Effector memory CD8-positive, alpha-beta T cell (primary cell): ENCODE data around the gene SMPDL3A.

Experiments used
- ATAC-seq: fragments of 150-1000 bp; cut with Tn5 transposase; replicated peaks from 2 replicates; pipeline ENCODE4 v1.10.0; 2021; ENCODE audit warnings: mild to moderate bottlenecking, moderate library complexity
- DNase-seq, 3 experiments: peaks; one replicate each; pipeline ENCODE4 v3.0.0; 2021
- H3K27ac Mint-ChIP-seq, 2 donors: one replicate each; pipeline ENCODE4 v1.8.0; 2022; ENCODE audit warnings: mild to moderate bottlenecking in 2 of 2, mixed read lengths in 2 of 2, moderate library complexity in 2 of 2
- H3K27me3 Mint-ChIP-seq, 2 donors: one replicate each; pipeline ENCODE4 v1.8.0; 2022; ENCODE audit warnings: mixed read lengths in 2 of 2
- H3K36me3 Mint-ChIP-seq: one replicate; pipeline ENCODE4 v1.8.0; 2022; ENCODE audit warnings: mild to moderate bottlenecking, moderate library complexity, mixed read lengths; ENCODE audit not compliant: insufficient read depth
- H3K4me1 Mint-ChIP-seq, 2 donors: one replicate each; pipeline ENCODE4 v1.8.0; 2022; ENCODE audit warnings: low read depth in 2 of 2, mixed read lengths in 2 of 2
- H3K4me3 Mint-ChIP-seq, 2 donors: one replicate each; pipeline ENCODE4 v1.8.0; 2022; ENCODE audit warnings: mild to moderate bottlenecking in 2 of 2, mixed read lengths in 2 of 2, moderate library complexity in 2 of 2
- H3K9me3 Mint-ChIP-seq, 2 donors: one replicate each; pipeline ENCODE4 v1.8.0; 2022; ENCODE audit warnings: mixed read lengths in 2 of 2

Gene SMPDL3A

GRCh38 chr6:122829456-122829855 is 40.4 kb downstream of the SMPDL3A start:
- no peak for ATAC-seq
- H3K27me3 Mint-ChIP-seq = peaks cover 0 to 4% of the 10 kb centered on the region in 2 donors
- peaks cover 0 to 2% of the 10 kb centered on the region in 2 donors for H3K9me3 Mint-ChIP-seq
- H3K4me1 Mint-ChIP-seq = no peaks in the 10 kb centered on the region
- no peak overlapping the region for H3K27ac Mint-ChIP-seq
- H3K4me3 Mint-ChIP-seq = no peak overlapping the region
- H3K36me3 Mint-ChIP-seq = no peaks in the 10 kb centered on the region
- DNase-seq = no peak

- Mint-ChIP-seq H3K36me3 (no peaks in the 10 kb centered on the region), H3K4me1 (no peaks in the 10 kb centered on the region), H3K9me3 (peaks cover 0 to 2% of the 10 kb centered on the region in 2 donors), H3K27ac (no peak overlapping the region), H3K27me3 (peaks cover 0 to 4% of the 10 kb centered on the region in 2 donors), H3K4me3 (no peak overlapping the region)
- ATAC-seq (no peak), DNase-seq (no peak)
These were observed 42.5 kb downstream of the SMPDL3A start for GRCh38 chr6:122831511-122831910.

DNA sequence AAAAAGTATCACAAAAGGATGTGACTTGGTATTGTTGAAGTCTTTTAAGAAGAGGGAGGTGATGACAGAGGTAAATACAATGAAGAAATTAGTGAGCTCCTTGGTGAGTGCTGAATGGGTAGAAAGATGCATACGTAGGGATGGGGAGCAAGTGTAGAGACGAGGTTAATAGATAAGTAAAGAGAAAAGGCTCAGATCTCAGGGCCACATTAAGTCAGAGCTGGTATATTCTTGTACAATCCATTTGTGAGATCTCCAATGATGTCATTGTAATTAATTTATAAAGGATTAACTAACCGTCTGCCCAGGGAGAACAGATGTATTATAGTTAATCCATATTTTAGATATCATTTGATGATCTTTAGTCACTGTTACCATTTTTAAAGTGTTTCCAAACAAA is 43.4 kb downstream of the SMPDL3A start:
- no peak for DNase-seq
- Mint-ChIP-seq H3K4me1 (no peaks in the 10 kb centered on the region), H3K27ac (no peak overlapping the region), H3K27me3 (peaks cover 0 to 4% of the 10 kb centered on the region in 2 donors), H3K36me3 (no peaks in the 10 kb centered on the region), H3K4me3 (no peak overlapping the region), H3K9me3 (peaks cover 0 to 2% of the 10 kb centered on the region in 2 donors)
- ATAC-seq = no peak

- Mint-ChIP-seq H3K4me1 (no peaks in the 10 kb centered on the region), H3K4me3 (no peak overlapping the region), H3K9me3 (peaks cover 0 to 2% of the 10 kb centered on the region in 2 donors), H3K27ac (no peak overlapping the region), H3K27me3 (peaks cover 0 to 4% of the 10 kb centered on the region in 2 donors), H3K36me3 (no peaks in the 10 kb centered on the region)
- DNase-seq (no peak), ATAC-seq (no peak)
These were observed 44.0 kb downstream of the SMPDL3A start for GRCh38 chr6:122833021-122833491.

- DNase-seq = no peak
- no peak overlapping the region for H3K27ac Mint-ChIP-seq
- peaks cover under 1 to 8% of the 10 kb centered on the region in 2 donors for H3K27me3 Mint-ChIP-seq
- H3K4me1 Mint-ChIP-seq = no peaks in the 10 kb centered on the region
- ATAC-seq = no peak
- no peaks in the 10 kb centered on the region for H3K9me3 Mint-ChIP-seq
- H3K36me3 Mint-ChIP-seq = no peaks in the 10 kb centered on the region
- no peak overlapping the region for H3K4me3 Mint-ChIP-seq
These were observed 49.2 kb downstream of the SMPDL3A start for GRCh38 chr6:122838060-122838780.

DNA sequence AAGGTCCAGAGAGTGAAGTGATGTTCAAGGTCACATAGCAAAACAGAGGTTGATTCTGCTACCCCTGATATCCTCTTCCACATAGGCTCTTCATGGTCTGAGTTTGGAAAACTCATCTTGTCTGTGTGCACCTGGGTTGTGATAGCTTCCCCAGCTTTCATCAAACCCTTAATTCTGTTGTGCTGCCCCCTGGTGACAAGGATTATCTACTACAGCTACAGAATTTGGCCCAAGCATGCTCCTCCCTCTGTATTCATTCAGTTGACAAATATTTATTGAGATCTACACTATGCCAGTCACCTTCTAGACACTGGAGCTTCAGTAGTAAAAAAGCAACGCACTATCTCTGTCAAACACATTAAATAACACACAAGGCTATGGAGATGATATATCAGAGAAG is 50.4 kb downstream of the SMPDL3A start:
- H3K27me3 Mint-ChIP-seq = peaks cover 0 to 8% of the 10 kb centered on the region in 2 donors
- no peak overlapping the region for H3K4me3 Mint-ChIP-seq
- H3K9me3 Mint-ChIP-seq = no peaks in the 10 kb centered on the region
- peak; percentile 37 for ATAC-seq
- no peak overlapping the region for H3K27ac Mint-ChIP-seq
- H3K36me3 Mint-ChIP-seq = no peaks in the 10 kb centered on the region
- H3K4me1 Mint-ChIP-seq = no peaks in the 10 kb centered on the region
- peak; percentile 20 to 29 (median 26) for DNase-seq

DNA sequence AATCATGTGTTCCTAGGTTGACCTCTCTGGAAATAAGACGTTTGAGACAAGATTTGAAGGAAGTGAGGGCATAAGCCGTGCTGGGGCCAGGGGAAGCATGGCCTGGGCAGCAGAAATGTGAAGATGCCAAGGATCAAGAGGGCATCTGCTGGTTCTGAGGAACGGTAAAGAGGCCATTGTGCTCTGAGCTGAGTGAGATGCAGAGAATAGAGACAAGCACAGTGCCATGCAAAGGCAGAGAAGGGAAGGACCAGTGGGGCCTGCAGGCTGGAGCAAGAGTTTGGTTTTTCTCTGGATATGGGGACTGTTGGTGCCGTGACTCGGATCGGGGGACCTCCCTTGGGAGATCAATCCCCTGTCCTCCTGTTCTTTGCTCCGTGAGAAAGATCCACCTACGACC is 50.8 kb downstream of the SMPDL3A start:
- ATAC-seq (no peak), DNase-seq (no peak)
- Mint-ChIP-seq H3K9me3 (no peaks in the 10 kb centered on the region), H3K27ac (no peak overlapping the region), H3K36me3 (no peaks in the 10 kb centered on the region), H3K27me3 (peaks cover 0 to 8% of the 10 kb centered on the region in 2 donors), H3K4me3 (no peak overlapping the region), H3K4me1 (no peaks in the 10 kb centered on the region)

GRCh38 chr6:122845464-122845863 is 56.4 kb downstream of the SMPDL3A start:
- Mint-ChIP-seq H3K4me1 (peaks cover 0 to 1% of the 10 kb centered on the region in 2 donors), H3K36me3 (no peaks in the 10 kb centered on the region), H3K4me3 (no peak overlapping the region), H3K27ac (no peak overlapping the region), H3K9me3 (no peaks in the 10 kb centered on the region), H3K27me3 (no peaks in the 10 kb centered on the region)
- ATAC-seq (no peak), DNase-seq (no peak)

DNA sequence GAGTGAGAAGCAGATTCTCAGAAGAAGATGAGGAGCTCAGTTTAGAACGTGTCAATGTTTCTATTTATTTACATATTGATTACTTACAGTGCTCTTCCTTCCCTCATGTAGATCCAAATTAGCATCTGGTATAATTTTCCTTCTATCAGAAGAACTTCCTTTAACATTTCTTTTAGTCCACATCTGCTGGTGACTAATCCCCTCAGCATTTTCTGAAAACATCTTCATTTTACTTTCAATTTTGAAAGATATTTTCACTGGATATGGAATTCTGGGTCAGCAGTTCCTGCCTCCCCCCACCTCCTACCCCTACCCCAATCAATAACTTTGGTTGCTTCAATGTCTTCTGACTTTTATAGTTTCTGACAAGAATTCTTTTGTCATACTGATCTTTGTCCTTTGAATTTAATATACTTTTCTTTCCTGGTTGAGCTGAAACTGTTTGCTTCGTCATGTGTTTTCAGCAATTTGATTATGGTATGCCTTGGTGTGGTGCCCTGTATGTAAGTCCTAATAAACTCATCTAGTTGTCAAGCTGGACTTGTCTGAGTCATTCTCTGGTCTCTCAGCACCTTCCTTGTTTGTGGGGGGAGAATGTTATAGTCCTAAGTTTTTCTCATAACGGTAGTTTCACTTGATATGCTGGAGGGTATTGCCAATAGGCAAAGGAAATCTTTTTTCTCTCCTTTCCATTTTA is 57.0 kb downstream of the SMPDL3A start:
- H3K36me3 Mint-ChIP-seq = no peaks in the 10 kb centered on the region
- H3K27ac Mint-ChIP-seq = no peak overlapping the region
- H3K4me1 Mint-ChIP-seq = peaks cover 0 to 1% of the 10 kb centered on the region in 2 donors
- ATAC-seq = no peak
- H3K9me3 Mint-ChIP-seq = no peaks in the 10 kb centered on the region
- H3K4me3 Mint-ChIP-seq = no peak overlapping the region
- DNase-seq = no peak
- no peaks in the 10 kb centered on the region for H3K27me3 Mint-ChIP-seq

DNA sequence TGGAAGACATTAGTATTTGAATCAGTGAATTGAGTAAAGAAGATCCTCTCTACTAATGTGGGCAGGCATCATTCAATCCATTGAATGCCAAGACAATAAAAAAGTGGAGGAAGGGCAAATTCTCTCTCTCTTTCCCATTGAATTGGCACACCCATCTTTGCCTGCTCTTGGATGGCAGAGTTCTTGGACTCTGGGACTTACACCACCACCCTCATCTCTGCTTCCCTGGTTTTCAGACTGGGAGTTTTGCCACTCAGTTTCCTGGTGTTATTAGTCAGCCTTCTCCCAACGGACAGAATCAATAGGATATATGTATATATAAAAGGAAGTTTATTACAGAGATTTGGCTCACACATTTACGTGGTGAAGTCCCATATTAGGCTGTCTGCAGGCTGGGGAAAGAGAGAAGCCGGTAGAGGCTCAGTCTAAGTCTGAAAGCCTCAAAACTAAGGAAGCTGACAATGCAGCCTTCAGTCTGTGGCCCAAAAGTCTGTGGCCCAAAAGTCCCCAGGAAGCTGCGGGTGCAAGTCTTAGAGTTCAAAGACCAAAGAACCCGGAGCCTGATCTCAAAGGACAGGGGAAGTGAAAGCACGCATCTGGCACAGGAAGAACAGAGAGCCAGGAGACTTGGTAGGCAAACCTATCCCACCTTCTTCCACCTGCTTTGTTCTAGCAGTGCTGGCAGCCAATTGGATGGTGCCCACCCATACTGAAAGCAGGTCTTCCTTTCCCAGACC is 64.4 kb downstream of the SMPDL3A start:
- no peaks in the 10 kb centered on the region for H3K4me1 Mint-ChIP-seq

More for the DNA sequence above, 64.4 kb downstream of the SMPDL3A start:
- no peaks in the 10 kb centered on the region for H3K27me3 Mint-ChIP-seq
- H3K27ac Mint-ChIP-seq = no peak overlapping the region
- DNase-seq = no peak
- no peak for ATAC-seq
- no peak overlapping the region for H3K4me3 Mint-ChIP-seq
- H3K36me3 Mint-ChIP-seq = no peaks in the 10 kb centered on the region
- no peaks in the 10 kb centered on the region for H3K9me3 Mint-ChIP-seq
